ENCODE results near the gene ARHGAP27.

ARHGAP27 gene

DNA sequence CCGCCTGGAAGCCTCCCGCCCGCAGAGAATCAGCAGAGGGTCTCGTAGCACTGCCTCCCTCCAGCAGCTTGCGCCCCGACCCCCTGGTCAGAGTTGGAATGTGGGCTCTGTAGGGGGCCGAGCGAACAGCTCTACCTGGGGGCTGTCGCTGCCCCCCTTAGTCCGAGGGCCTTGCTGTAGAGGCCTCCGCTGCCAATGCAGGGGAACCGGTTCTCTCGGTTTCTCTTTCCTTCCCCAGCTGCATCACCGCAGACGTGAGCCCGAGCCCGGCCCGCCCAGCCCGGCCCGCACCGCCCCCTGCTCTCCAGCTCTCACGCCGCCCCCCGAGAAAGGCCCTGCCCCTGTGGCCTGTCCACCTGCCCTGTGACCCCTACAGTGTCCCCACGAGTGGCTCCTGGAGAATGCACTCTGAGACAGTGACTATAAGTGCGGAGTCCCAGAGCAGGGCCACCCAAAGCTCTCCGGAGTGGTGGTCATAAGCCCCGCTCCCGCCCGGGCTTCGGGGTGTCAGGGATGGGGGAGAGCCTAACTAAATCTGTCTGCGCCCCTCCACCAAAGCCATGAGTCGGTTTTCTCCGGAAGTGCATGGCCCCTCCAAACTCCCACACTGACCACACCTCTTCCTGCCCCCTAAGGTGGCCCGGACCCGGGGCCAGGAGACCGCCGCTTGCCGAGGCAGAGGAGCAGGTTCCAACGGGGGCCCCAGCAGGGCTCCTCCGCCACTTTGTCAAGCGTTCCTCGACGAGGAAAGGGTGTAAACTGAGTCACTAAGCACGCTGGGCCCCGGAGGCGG is 1.7 kb downstream of the ARHGAP27 start:
- FAIRE-seq, result no peak

DNA sequence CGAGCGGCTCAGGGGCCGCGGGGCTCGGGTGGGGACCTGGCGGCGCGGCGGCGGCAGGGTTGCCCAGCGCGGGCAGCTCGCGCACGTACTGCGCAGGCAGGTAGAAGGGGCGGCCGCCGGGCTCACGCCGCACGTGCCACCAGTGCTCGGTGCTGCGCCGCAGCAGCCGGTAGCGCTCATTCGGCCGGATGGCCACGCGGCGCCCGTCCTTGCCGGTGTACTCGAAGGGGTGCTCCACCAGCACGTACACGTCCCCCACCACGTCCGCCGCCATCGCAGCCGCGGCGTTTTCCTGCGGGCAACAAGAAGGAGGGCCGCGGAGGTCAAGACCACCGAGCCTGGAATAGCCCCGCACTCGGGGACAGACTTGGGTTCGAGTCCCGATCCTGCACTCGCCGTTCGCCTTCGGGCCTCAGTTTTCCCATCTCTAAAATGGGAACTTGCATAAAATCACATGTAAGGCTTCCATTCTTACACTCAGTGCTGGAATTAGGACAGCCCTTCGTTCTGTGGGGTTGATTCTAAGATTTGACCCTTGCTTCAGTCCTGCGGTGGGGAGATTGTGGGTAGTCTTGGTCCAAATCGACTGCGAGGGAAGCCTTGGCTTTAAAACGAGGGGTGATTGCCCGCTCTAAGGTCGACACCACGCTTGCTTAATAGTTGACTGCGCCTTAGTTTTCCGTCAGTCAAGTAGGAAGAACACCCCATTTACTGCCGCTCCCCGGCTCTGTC is 2.5 kb downstream of the ARHGAP27 start:
- FAIRE-seq, result no peak

DNA sequence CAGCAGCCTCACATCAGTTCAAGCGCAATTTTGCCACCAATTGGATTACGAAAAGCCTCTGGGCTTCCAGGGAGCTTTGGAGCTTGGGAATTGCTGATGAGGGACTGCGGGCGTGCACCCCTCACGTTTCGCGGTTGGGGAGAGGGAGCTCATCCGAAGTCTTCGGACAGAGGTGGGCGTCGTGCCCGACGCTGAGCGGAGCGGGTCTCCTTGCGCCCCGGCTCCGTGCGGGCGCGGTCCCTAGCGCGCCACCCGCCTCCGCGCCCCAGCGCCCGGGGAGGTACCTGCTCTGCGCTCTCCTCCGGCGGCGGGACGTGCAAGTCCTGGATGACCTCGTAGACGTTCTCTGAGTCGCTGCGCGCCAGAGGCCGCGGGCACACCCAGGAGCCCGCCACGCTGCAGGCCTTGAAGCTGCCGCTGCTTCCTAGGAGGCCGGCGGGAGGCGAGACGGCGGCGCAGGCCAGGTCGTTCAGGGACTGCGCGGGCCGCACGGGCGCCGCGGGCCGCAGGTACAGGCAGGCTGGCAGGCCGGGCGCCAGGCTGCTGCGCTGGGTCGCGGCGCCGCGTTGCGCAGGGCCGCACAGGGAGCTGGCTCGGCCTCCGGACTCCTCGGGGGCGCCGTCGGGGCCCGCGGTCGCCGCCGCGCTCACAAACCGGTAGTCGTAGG is 3.2 kb downstream of the ARHGAP27 start:
- no peak for FAIRE-seq

DNA sequence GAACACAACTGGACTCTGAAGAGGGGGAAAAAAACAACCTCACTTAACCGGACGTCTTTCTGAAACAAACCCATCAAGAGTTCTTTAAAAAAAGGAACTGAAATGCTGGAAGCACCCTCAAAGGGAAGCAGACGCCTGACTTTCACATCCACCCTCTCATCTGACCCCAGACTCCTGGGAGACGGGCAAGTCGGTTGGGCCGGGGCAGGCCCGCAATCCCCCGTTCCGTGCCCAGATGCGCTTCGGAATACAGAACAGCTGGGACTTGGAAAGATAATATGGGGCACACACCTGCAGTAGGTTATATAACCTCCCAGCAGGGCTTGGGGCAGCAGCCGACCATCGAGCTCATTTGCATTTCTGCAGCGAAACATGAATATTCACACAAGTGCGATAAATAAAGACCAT is 3.7 kb downstream of the ARHGAP27 start:
- no peak for FAIRE-seq

DNA sequence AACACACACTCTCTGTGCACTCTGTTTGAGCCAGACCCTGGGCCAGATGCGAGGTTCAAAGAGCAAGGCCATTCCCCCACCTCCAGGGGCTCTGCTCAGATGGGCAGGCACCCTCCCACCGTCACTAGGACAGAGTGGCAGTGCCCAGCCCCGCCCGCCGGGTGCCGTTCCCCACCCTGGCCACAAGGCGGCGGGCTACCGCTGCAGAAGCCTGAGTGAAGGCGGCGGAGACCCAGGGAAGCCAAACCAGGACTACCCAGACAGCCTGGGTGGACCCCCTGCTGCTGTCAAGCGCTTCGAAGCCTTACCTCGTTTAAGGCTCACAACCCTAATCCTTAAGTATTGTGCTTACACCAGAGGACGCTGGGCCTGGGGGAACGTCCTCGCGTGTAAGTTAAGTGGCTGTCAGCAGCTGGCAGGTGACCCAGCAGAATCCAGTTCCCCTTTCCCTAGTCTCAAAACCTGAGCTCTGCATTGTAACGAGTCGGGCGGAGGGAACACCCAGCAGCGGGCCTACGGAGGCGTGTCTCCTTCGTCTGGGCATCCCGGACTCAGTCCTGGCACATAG is 4.5 kb downstream of the ARHGAP27 start:
- FAIRE-seq, result no peak

DNA sequence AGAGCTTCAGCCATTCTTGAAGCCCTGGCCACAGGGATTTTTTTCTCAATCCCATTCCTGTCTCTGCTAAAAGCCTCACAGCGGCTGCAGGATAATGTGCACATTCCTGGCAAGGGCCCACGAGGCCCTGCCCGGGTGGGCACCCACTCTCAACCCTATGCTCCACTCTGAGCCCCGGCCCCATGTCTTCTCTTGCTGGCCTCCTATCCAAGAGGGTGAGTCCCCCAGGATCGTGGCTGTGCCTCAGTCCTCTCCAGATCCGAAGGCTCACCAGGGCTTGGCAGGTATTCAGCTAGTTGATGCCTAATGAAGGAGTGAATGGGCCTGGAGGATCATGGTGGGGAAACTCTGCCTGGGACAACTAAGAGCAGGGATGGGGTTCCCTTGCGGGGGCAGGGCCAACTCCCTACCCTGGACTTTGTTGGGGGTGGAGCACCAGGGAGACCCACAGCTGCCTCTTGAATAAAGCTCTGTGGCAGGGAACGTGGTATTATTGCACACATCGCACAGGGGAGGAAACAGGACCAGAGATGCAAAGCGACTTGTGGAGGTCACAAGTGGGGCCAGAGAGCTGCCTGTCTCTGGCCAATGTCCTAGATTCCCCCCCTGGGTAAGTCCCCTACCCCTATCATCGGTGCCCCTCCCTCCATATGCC is 5.4 kb downstream of the ARHGAP27 start:
- FAIRE-seq, result no peak

DNA sequence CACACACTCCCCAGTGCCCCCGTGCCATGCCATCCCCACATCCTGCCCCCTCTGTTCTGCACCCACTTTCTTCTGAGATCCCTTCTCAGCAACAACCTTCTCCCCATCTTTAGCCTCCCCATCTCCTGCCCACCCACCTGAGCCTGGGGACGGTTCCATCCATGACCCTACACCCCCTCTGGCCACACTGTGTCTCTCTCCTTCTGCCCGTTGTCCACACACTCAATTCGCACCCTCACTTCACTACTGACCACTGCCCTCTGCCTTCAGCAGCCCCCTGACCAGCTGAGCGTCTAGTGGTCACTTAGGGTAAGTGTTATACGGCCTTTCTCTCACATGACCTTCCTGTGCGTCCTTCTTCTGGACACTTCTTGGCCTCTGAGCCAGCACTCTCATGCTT is 6.1 kb downstream of the ARHGAP27 start:
- no peak for FAIRE-seq

DNA sequence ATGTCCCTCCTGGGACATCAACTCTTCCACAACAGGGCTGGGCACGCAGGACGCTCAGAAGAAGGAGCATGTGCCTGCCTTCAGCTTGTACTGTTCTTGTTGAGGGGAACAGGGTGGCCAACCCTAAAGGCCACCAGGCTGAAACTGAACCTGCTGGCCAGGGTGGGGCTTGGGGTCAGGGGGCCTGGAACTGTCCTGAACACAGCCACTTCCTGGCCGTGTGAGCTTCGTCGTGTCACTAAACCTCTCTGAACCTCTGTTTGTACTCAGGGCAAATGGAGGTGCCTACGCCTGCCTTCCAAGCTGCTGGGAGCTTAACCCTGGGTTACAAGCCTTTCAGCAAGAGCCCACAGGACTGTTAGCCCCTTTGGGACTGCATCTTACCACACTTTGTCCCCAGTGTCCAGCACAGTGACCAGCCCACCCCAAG is 6.7 kb downstream of the ARHGAP27 start:
- no peak for FAIRE-seq

DNA sequence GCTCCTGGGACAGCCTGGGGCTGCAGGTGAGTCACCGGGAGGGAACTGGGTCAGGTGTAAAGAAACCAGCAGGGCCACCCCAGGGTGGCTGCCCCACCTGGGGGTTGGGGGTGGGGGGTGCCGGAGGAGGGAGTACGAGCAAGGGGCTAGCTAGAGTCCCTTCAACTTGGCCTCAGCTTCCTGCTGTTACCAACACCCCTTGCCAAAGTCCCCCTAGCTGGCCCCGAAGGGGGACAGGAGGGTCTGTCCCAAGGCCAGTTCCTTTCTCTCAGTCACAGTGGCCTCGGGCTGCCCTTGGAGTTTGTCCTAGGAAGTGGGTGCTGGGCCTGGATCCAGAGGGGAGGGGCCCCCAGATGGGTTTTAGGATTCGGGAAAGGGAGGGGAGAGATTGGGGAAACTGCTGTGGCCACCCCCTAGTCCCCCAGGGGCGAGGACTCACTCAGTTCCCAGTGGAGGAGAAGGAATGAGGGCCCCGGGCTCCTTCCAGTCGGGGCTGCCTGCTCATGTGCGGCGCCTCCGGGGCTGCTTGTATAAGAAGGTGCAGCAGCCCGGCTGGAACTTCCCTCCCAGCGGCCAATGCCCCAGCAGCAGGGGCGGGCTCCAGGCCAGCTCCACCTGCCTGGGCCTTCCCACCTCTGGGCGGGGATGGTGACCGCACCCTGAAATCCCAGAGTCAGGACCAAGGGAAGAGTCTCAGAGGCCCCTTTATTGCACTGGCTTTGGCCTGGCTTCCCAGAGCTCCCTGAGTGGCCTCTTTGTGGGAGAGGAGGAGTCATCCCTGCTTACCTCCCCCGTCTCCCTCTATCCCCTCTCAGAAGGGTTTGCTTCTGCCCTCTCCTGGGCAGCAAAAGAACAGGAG is 7.3 kb downstream of the ARHGAP27 start:
- no peak for FAIRE-seq

DNA sequence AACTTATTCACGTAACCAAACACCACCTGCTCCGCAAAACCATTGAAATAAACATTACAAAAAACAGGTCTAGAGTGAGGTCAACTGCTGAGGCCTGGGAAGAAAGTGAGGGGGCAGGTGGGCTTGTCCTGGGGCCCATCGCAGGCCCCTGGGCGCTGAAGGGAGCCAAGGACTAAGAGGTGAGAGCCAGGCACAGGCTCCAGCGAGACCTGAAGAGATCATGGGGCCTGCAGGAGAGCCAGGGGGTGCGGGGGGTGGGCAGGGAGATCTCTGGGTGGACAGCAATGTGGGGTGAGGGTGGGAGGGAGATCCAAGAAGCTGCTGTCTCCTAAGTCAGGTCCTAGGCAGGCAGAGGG is 7.9 kb downstream of the ARHGAP27 start:
- FAIRE-seq, result no peak

DNA sequence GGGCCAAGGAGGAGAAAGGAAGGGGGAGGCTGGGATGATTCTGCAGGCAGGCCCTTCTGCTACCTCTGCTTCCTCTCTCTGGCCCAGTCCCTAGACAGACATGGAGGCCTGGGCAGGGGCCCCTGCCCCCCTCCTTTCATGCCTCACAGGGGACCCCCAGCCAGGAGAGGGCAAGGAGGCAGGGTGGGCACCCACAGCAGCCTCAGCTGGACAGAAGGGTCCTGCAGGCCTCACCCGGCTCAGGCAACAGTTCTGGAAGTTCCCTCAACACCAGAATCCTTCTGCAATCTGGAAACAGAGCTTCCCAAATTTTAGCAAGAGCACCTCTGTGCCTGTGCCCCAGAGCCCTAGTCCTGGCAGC is 8.7 kb downstream of the ARHGAP27 start:
- no peak for FAIRE-seq

DNA sequence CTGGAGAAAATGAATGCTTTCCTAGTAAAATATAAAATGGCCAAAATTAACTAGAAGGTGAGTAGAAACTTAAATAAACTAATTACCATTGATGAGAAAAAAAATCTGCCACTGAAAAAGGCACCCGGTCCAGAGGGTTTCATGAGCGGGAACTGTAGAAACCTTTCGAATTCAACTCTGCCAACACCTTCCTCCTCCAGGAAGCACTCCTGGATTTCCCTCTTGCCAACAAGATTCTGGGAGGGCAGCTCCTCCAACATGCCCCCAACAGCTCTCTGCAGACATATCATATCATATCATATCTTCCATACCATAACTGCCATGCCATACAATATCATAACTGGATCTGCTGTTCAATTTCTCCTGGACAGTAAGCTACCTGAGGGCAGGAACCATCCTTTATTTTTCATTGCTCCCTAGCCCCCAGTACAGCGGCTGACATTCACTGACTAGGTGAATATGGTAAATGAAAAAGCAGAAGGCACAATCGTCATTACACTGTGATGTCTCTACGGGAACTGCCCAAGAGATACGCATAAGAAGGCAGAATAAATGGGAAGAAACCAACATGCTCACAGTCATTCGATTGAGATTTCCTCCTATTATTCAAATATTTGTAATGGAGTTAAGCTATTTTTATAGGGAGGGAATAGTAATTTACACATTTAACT is 9.2 kb downstream of the ARHGAP27 start:
- FAIRE-seq, result no peak

DNA sequence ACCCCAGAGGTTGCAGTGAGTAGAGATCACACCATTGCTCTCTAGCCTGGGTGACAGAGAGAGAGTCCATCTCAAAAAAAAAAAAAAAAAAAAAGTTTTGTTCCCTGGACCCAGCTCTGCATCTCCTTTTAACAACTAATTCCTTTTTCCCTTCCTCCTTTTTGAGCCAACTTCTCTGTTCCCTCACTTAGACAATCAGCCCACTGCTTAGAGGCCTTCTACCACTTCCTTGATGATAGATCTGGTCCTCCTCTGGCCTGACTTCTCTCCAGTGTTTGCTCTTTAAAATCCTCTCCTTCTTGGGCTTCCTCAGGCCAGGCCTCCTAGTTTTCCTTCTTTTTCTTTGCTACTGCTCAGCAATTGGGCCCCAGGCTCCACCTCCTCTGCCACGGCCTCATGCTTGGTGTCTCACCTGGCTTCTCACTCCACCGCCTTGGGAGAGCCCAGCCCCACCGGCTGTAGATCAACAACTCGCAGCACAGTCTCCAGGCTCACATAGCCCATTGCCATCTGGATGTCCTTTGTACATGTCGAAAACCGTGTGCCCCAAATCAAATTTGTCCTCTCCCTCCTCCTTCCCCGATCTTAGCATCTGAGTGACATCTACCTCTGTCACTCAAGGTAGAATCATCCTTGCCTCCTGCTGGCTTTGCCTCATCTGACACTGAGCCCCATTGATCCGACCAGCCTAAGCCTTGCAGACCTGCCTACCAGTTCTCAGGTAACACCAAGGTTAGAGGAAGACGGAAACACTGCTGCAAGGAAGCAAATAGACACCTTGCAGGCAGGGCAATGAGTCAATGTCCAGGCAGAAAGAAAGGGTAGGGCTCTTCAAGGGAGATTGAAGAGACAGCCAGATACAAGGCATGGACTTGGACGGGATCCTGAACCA is 17.4 kb downstream of the ARHGAP27 start:
- FAIRE-seq, result no peak

DNA sequence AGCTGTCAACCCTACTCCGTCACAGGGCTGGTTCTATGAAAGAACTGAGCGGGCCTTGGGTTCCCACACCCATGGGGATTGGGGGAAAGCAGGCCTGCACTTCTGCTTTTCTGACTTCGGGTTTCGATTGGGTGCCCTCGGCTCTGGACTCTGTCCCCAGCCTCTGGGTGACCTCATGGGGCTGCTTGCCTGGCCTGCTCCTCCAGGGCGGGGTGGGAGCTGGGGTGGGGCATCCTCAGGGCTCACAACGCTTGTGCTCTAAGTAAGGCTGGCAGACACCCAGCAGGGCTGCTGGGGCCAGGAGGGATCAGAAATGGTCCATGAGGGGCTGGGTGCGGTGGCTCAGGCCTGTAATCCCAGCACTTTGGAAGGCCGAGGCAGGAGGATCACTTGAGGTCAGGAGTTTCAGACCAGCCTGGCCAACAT is 19.2 kb downstream of the ARHGAP27 start:
- FAIRE-seq, result no peak

DNA sequence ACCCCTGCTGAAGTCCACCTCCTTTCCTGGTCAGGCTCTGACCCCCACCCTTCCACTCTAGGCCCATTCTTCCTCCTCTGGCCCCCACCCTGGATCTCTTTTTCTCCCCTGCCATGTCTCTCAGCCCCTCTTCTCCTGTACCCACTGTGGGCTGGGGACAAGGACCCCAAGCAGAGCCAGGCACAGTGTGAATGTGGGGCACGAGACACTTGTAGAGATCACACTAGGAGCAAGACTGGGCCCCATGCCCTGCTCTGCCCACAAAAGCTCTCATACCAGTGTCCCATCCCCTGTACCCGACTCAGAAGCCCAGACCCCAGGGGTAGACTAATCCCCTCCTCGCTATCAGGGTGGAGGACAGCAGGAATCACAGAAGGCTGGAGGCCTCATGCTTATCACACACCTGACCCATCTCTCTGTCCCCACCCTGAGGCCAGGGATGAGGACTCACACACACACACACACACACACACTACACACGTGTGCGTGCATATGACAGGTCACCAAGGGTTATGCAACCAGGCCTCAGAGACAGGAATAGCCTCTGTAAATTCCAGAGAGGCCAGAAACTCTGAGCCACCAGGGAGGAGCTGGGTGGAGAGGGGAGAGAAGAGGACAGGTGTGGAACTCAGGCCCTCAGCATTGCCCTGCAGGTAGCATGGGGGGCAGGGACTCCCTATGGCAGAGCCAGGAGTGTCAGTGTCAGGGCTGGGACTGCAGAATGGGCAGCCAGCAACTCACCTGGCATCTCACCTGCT is 21.1 kb downstream of the ARHGAP27 start:
- no peak for FAIRE-seq

DNA sequence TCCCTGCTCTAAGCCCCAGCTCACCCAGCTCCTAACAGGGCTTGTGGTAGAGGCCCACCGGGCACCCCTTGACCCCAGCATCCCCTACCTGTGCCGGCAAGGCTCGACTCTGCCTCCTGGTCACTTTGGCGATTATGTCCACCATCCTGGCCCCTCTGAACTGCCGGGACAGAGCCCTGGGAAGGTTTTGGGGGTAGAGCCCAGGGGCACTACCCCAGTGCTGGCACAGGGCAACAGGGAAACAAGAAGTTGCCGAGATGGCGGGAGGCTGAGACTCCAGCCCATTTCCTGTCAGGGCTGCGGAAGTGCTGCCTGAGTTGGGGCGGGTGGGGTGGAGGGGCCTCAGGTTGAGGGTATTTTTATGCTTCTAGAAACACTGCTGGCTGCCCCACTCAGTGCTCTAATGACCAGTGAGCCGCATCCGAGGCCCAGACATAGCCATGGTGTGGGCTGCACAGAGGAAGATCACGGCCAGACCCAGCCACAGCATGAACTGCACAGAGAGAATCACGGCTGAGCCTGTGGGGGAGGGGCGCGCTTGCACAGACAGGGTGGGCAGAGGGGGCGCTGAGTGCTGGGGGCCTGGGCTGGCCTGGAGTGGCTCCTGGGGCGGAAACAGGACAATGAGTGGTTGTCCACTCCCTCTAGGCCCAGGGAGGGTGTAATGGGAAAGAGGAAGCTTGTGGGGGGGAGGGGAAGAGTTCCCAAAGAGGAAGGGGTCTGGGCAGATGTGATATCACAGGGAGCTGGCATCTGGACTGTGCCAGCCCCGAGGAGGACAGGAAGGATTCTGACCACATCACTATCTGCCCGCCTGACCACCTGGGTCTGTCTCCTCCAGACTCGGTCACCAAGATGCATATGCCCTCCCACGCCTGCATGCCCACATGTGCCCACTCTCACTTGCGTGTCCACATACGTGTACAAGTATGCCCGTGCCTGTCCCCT is 22.3 kb downstream of the ARHGAP27 start:
- FAIRE-seq, result no peak

DNA sequence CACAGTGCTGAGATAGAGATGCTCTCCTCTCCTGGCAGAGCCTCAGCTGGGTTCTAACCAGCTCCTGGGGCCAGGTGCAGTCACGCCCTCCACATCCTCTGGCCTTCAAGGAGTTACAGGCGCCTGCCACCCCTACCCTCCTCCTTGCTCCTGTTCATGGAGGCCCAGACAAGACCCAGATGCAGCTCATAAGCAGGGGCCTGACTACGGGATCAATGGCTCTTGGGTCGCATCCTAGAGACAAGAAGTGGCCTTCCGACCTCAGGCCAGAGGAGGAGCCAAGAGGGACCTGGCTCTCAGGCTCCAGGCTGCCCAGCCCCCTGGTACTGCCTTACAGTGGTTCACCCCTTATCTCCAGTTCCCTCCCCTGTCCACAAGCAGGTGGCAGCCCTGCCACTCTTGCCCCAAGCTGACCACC is 23.0 kb downstream of the ARHGAP27 start:
- FAIRE-seq, result no peak
